Body of pancreas (tissue), 4 donors: ENCODE measurements around the gene SNX1.

Experiments
- POLR2A ChIP-seq, 3 donors: fragments of 450-650 bp; IDR thresholded peaks; one replicate each; pipeline ENCODE4 v1.6.1; 2016; ENCODE audit warnings: antibody characterized with exemption in 3 of 3, mild to moderate bottlenecking in 2 of 3
- TF ChIP-seq, protein P1 (sequence below), 7 experiments: fragments of 450-650 bp in 4 of 7; fragments of 200-600 bp in 3 of 7; sonication (generic) in 3 of 7; IDR thresholded peaks; one replicate each; pipeline ENCODE4 v1.5.1; 2016 to 2019; ENCODE audit warnings: antibody characterized with exemption in 7 of 7

DNA sequence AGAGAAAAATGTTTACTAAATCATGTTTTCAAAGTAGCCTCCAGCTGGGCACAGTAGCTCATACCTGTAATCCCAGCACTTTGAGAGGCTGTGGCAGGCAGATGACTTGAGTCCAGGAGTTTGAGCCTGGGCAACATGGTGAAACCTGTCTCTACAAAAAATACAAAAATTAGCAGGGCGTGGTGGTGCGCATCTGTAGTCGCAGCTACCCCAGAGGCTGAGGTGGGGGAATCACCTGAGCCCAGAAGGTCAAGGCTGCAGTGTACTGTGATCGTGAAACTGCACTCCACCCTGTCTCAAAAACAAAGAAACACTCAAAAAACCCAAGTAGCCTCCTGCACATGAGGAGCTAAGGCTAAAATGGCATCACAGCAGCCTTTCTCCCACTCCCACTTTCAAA is 68.7 kb downstream of the SNX1 start:
- TF ChIP-seq, protein P1, sequence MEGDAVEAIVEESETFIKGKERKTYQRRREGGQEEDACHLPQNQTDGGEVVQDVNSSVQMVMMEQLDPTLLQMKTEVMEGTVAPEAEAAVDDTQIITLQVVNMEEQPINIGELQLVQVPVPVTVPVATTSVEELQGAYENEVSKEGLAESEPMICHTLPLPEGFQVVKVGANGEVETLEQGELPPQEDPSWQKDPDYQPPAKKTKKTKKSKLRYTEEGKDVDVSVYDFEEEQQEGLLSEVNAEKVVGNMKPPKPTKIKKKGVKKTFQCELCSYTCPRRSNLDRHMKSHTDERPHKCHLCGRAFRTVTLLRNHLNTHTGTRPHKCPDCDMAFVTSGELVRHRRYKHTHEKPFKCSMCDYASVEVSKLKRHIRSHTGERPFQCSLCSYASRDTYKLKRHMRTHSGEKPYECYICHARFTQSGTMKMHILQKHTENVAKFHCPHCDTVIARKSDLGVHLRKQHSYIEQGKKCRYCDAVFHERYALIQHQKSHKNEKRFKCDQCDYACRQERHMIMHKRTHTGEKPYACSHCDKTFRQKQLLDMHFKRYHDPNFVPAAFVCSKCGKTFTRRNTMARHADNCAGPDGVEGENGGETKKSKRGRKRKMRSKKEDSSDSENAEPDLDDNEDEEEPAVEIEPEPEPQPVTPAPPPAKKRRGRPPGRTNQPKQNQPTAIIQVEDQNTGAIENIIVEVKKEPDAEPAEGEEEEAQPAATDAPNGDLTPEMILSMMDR (IDR thresholded peaks at IDR 0.05) = no peak
- no peak for TF ChIP-seq POLR2A (IDR thresholded peaks at IDR 0.05)
